GM21423 (cell line): ENCODE results near the gene ATP2C2.
"Not testable (repeated sequence)": the region's sequence is repeated elsewhere in the genome, so short reads cannot be mapped to it uniquely, and the experiment has no call there.

ENCODE experiments used
- ATAC-seq: cut with Tn5 transposase; IDR thresholded peaks from one replicate; pipeline ENCODE4 v1.9.1; 2021; ENCODE audit warnings: mild to moderate bottlenecking, moderate library complexity; ENCODE audit not compliant: unreplicated experiment

ATP2C2 gene

GRCh38 chr16:84368308-84368996, at the start of gene ATP2C2:
Gene ATP2C2 (plus strand): TSS chr16:84368538. CDS start chr16:84368616, 78 bp downstream.
- ATAC-seq, result no peak

GRCh38 chr16:84319146-84319760, 49.1 kb upstream of the ATP2C2 start:
- no peak for ATAC-seq

- no peak for ATAC-seq
Measured at GRCh38 chr16:84320511-84320910, 47.8 kb upstream of the ATP2C2 start.

- ATAC-seq, result no peak
Measured at GRCh38 chr16:84321932-84322331, 46.4 kb upstream of the ATP2C2 start.

GRCh38 chr16:84322749-84323148, 45.6 kb upstream of the ATP2C2 start:
- ATAC-seq, result no peak

- ATAC-seq, result no peak
Measured at GRCh38 chr16:84323606-84324005, 44.7 kb upstream of the ATP2C2 start.

GRCh38 chr16:84324434-84325262, 43.7 kb upstream of the ATP2C2 start:
- no peak for ATAC-seq

GRCh38 chr16:84326545-84326944, 41.8 kb upstream of the ATP2C2 start:
- no peak for ATAC-seq

- no peak for ATAC-seq
Measured at GRCh38 chr16:84327926-84328505, 40.3 kb upstream of the ATP2C2 start.

GRCh38 chr16:84329016-84329415, 39.3 kb upstream of the ATP2C2 start:
- ATAC-seq, result no peak

GRCh38 chr16:84329843-84330684, 38.3 kb upstream of the ATP2C2 start:
- ATAC-seq, result no peak

- ATAC-seq, result no peak
Measured at GRCh38 chr16:84330685-84331050, 37.7 kb upstream of the ATP2C2 start.

- no peak for ATAC-seq
Measured at GRCh38 chr16:84331998-84332780, 36.1 kb upstream of the ATP2C2 start.

GRCh38 chr16:84332975-84333684, 35.2 kb upstream of the ATP2C2 start:
- ATAC-seq, result no peak

- ATAC-seq, result no peak
Measured at GRCh38 chr16:84334058-84334457, 34.3 kb upstream of the ATP2C2 start.

GRCh38 chr16:84334482-84334881, 33.9 kb upstream of the ATP2C2 start:
- no peak for ATAC-seq

GRCh38 chr16:84337236-84337635, 31.1 kb upstream of the ATP2C2 start:
- not testable (repeated sequence) for ATAC-seq

- no peak for ATAC-seq
Measured at GRCh38 chr16:84339311-84339710, 29.0 kb upstream of the ATP2C2 start.

- ATAC-seq, result no peak
Measured at GRCh38 chr16:84339766-84340165, 28.6 kb upstream of the ATP2C2 start.
